HG02588 (cell line): ENCODE results near the gene NRCAM.

ENCODE experiments used
- ATAC-seq: cut with Tn5 transposase; IDR thresholded peaks from one replicate; pipeline ENCODE4 v1.9.1; 2021; ENCODE audit warnings: mild to moderate bottlenecking, moderate library complexity; ENCODE audit not compliant: unreplicated experiment

NRCAM gene

GRCh38 chr7:108103558-108104298 is 352.5 kb downstream of the NRCAM start:
- no peak for ATAC-seq

- ATAC-seq: no peak
Measured at GRCh38 chr7:108102671-108103312, 353.4 kb downstream of the NRCAM start.

- ATAC-seq: no peak
Measured at GRCh38 chr7:108101759-108102158, 354.5 kb downstream of the NRCAM start.

GRCh38 chr7:108099713-108100112 is 356.5 kb downstream of the NRCAM start:
- ATAC-seq: no peak

GRCh38 chr7:108097703-108098102 is 358.5 kb downstream of the NRCAM start:
- no peak for ATAC-seq
